ENCODE measurements around the gene STRN.
"Not testable (repeated sequence)": the region's sequence is repeated elsewhere in the genome, so short reads cannot be mapped to it uniquely, and the experiment has no call there.

STRN gene

GRCh38 chr2:36931688-36932087 is 34.6 kb downstream of the STRN start:
- H3K9ac ChIP-seq (ENCODE audit: low read length in 2 of 2); H3K4me1 ChIP-seq (ENCODE audit: control insufficient read depth, insufficient read depth, low read length); H3K9me3 ChIP-seq (ENCODE audit: control insufficient read depth in 2 of 2, low read length in 2 of 2); H3K36me3 ChIP-seq (ENCODE audit: control insufficient read depth in 2 of 2, insufficient read depth in 2 of 2, low read length in 2 of 2); H3K4me3 ChIP-seq (ENCODE audit: low read length in 2 of 2); H3K27me3 ChIP-seq (ENCODE audit: control insufficient read depth in 1 of 2, insufficient read depth in 2 of 2, low read length in 2 of 2); H3K27ac ChIP-seq (ENCODE audit: low read length): not testable (repeated sequence)

GRCh38 chr2:36930787-36931410 is 35.4 kb downstream of the STRN start:
- not testable (repeated sequence) for H3K4me3 ChIP-seq (ENCODE audit: low read length in 2 of 2); H3K9ac ChIP-seq (ENCODE audit: low read length in 2 of 2); H3K4me1 ChIP-seq (ENCODE audit: control insufficient read depth, insufficient read depth, low read length); H3K36me3 ChIP-seq (ENCODE audit: control insufficient read depth in 2 of 2, insufficient read depth in 2 of 2, low read length in 2 of 2); H3K27ac ChIP-seq (ENCODE audit: low read length); H3K9me3 ChIP-seq (ENCODE audit: control insufficient read depth in 2 of 2, low read length in 2 of 2); H3K27me3 ChIP-seq (ENCODE audit: control insufficient read depth in 1 of 2, insufficient read depth in 2 of 2, low read length in 2 of 2)

DNA sequence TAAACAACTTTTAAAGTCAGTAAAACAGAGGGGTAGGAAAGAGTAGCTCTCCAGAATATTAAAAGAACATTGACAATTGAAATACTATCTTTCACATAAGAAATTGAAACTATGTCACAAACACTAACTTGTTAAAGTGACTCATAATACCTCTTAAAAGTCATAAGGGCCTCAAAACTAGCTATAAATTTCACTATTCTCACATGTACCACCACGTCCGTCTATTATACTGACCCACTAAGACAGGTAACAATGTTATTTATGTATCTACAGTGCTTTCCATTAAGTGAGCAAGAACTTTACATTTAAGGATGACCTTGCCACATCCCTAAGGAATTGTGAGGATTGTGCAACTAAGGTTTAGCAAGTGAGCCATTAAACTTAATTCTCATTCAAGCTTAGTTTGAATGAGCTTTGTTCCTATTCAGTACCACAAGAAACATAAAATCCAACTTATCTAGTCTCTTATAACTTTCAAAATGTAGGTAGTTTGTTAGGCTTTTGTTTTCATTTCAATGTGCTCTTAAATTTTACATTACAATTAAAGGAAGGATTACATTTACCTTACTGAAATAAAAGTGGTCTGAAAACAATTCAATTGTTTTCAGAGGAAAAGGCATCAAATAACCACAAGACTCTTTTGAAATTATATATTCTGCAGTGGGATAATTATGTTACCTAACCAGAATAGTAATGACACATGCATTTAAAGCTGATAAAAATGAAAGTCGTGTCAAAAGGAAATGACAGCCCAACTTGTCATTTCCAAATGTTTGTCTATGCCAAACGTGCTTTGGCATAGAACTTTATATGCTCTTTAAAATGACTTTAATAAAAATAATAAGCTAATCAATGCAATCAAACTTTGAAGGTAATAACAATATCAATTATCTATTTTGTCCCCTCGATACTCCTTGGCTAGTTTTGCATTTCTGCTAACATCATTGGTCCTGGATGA is 39.9 kb downstream of the STRN start:
- not testable (repeated sequence) for H3K4me1 ChIP-seq (ENCODE audit: control insufficient read depth, insufficient read depth, low read length); H3K36me3 ChIP-seq (ENCODE audit: control insufficient read depth in 2 of 2, insufficient read depth in 2 of 2, low read length in 2 of 2); H3K27ac ChIP-seq (ENCODE audit: low read length); H3K9me3 ChIP-seq (ENCODE audit: control insufficient read depth in 2 of 2, low read length in 2 of 2); H3K9ac ChIP-seq (ENCODE audit: low read length in 2 of 2); H3K4me3 ChIP-seq (ENCODE audit: low read length in 2 of 2); H3K27me3 ChIP-seq (ENCODE audit: control insufficient read depth in 1 of 2, insufficient read depth in 2 of 2, low read length in 2 of 2)

- H3K4me1 ChIP-seq (ENCODE audit: control insufficient read depth, insufficient read depth, low read length) = not testable (repeated sequence)
These were observed 43.7 kb downstream of the STRN start for GRCh38 chr2:36922629-36923028.

DNA sequence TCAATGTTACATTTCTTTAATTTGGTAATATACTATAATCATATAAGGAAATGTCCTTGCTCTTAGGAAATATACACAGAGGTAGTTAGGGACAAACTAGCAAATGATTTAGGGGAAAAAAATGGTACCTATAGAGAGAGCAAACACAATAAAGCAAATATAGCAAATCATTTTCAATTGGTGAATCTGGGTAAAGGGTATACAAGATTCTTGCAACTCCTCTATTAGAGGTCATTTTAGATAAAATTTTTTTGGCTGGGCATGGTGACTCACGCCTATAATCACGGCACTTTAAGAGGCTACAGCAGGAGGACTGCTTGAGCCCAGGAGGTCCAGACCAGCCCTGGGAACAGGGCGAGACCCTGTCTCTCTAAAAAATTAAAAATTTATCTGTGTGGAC is 44.4 kb downstream of the STRN start:
- Histone ChIP-seq H3K36me3 (ENCODE audit: control insufficient read depth in 2 of 2, insufficient read depth in 2 of 2, low read length in 2 of 2) (no peaks in the 10 kb centered on the region), H3K4me1 (ENCODE audit: control insufficient read depth, insufficient read depth, low read length) (no peaks in the 10 kb centered on the region), H3K27me3 (ENCODE audit: control insufficient read depth in 1 of 2, insufficient read depth in 2 of 2, low read length in 2 of 2) (no peaks in the 10 kb centered on the region), H3K9me3 (ENCODE audit: control insufficient read depth in 2 of 2, low read length in 2 of 2) (no peaks in the 10 kb centered on the region), H3K9ac (ENCODE audit: low read length in 2 of 2) (no peak overlapping the region), H3K27ac (ENCODE audit: low read length) (no peak overlapping the region), H3K4me3 (ENCODE audit: low read length in 2 of 2) (no peak overlapping the region)

More at GRCh38 chr2:36922629-36923028, 43.7 kb downstream of the STRN start:
- H3K27ac ChIP-seq (ENCODE audit: low read length); H3K9me3 ChIP-seq (ENCODE audit: control insufficient read depth in 2 of 2, low read length in 2 of 2); H3K27me3 ChIP-seq (ENCODE audit: control insufficient read depth in 1 of 2, insufficient read depth in 2 of 2, low read length in 2 of 2); H3K9ac ChIP-seq (ENCODE audit: low read length in 2 of 2); H3K4me3 ChIP-seq (ENCODE audit: low read length in 2 of 2); H3K36me3 ChIP-seq (ENCODE audit: control insufficient read depth in 2 of 2, insufficient read depth in 2 of 2, low read length in 2 of 2): not testable (repeated sequence)

GRCh38 chr2:36919041-36919837 is 47.1 kb downstream of the STRN start:
- Histone ChIP-seq H3K27ac (ENCODE audit: low read length) (no peak overlapping the region), H3K4me3 (ENCODE audit: low read length in 2 of 2) (no peak overlapping the region), H3K9me3 (ENCODE audit: control insufficient read depth in 2 of 2, low read length in 2 of 2) (no peaks in the 10 kb centered on the region), H3K36me3 (ENCODE audit: control insufficient read depth in 2 of 2, insufficient read depth in 2 of 2, low read length in 2 of 2) (peaks cover 0 to 3% of the 10 kb centered on the region in 2 donors), H3K27me3 (ENCODE audit: control insufficient read depth in 1 of 2, insufficient read depth in 2 of 2, low read length in 2 of 2) (no peaks in the 10 kb centered on the region), H3K4me1 (ENCODE audit: control insufficient read depth, insufficient read depth, low read length) (no peaks in the 10 kb centered on the region), H3K9ac (ENCODE audit: low read length in 2 of 2) (no peak overlapping the region)

DNA sequence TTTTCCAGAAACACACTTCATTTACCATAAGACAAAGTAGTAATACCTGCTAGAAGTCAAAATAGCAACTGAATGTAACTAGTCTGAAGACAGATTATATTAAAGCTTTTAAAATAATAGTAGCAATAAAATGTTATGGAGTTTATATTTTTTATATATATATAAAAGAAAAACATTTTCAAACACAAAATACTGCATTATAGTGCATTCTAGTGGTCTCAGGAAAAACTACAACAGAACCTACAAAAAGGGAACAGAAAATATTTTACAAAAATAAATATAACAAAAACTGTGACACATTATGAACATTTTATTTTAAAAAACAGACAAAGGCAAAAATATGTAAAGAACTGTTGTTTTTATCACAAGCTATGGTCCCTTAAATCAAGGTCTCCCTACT is 48.0 kb downstream of the STRN start:
- Histone ChIP-seq H3K27ac (ENCODE audit: low read length) (no peak overlapping the region), H3K4me1 (ENCODE audit: control insufficient read depth, insufficient read depth, low read length) (no peaks in the 10 kb centered on the region), H3K36me3 (ENCODE audit: control insufficient read depth in 2 of 2, insufficient read depth in 2 of 2, low read length in 2 of 2) (peaks cover 0 to 3% of the 10 kb centered on the region in 2 donors), H3K9ac (ENCODE audit: low read length in 2 of 2) (no peak overlapping the region), H3K9me3 (ENCODE audit: control insufficient read depth in 2 of 2, low read length in 2 of 2) (no peaks in the 10 kb centered on the region), H3K4me3 (ENCODE audit: low read length in 2 of 2) (no peak overlapping the region), H3K27me3 (ENCODE audit: control insufficient read depth in 1 of 2, insufficient read depth in 2 of 2, low read length in 2 of 2) (no peaks in the 10 kb centered on the region)

DNA sequence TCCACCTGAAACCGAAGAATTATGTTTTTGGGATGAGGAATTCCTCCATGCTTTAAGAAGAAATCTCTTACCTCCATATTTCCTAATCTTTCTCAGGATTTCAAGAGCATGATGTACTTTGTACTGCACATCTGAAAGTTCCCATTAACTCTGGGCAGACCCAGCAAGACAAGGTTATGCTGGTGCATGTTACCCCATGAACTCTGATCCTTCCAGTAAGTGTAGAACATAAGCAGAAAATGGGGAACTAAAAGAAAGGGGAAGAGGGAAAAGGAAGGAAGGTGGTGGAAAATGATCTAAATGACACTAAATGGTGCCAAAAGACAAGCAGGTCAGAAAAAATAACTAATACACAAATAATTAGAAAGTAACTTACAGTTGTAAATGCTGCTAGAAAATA is 50.7 kb downstream of the STRN start:
- H3K27ac ChIP-seq (ENCODE audit: low read length) = no peak overlapping the region

DNA sequence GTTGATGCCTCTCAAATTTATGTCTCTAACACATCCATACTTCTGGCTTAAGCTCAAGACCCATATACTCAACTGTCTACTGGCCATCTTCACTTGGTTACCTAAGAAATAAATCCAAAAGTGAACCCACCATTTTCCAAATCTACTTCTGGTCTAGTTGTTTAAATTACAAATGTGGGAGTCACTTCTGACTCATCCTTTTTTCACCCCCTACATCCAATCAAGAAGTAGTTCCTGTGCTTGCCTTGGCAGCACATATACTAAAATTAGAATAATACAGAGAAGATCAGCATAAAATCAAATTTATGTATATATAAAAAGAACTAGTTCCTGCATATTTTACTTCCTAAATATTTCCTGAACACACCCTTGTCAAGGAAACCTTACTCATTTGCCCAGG is 53.6 kb downstream of the STRN start:
- H3K27ac ChIP-seq (ENCODE audit: low read length) = no peak overlapping the region

More for the DNA sequence above, 50.7 kb downstream of the STRN start:
- H3K4me1 ChIP-seq (ENCODE audit: control insufficient read depth, insufficient read depth, low read length) = no peaks in the 10 kb centered on the region
- H3K9ac ChIP-seq (ENCODE audit: low read length in 2 of 2) = no peak overlapping the region
- no peaks in the 10 kb centered on the region for H3K27me3 ChIP-seq (ENCODE audit: control insufficient read depth in 1 of 2, insufficient read depth in 2 of 2, low read length in 2 of 2)
- no peaks in the 10 kb centered on the region for H3K9me3 ChIP-seq (ENCODE audit: control insufficient read depth in 2 of 2, low read length in 2 of 2)
- H3K4me3 ChIP-seq (ENCODE audit: low read length in 2 of 2) = no peak overlapping the region
- peaks cover 2 to 9% of the 10 kb centered on the region in 2 donors for H3K36me3 ChIP-seq (ENCODE audit: control insufficient read depth in 2 of 2, insufficient read depth in 2 of 2, low read length in 2 of 2)

GRCh38 chr2:36911012-36911411 is 55.3 kb downstream of the STRN start:
- Histone ChIP-seq H3K36me3 (ENCODE audit: control insufficient read depth in 2 of 2, insufficient read depth in 2 of 2, low read length in 2 of 2) (peaks cover 2 to 9% of the 10 kb centered on the region in 2 donors), H3K27me3 (ENCODE audit: control insufficient read depth in 1 of 2, insufficient read depth in 2 of 2, low read length in 2 of 2) (no peaks in the 10 kb centered on the region), H3K9ac (ENCODE audit: low read length in 2 of 2) (no peak overlapping the region), H3K27ac (ENCODE audit: low read length) (no peak overlapping the region), H3K4me3 (ENCODE audit: low read length in 2 of 2) (no peak overlapping the region), H3K4me1 (ENCODE audit: control insufficient read depth, insufficient read depth, low read length) (no peaks in the 10 kb centered on the region), H3K9me3 (ENCODE audit: control insufficient read depth in 2 of 2, low read length in 2 of 2) (no peaks in the 10 kb centered on the region)

More for the DNA sequence above, 53.6 kb downstream of the STRN start:
- no peaks in the 10 kb centered on the region for H3K27me3 ChIP-seq (ENCODE audit: control insufficient read depth in 1 of 2, insufficient read depth in 2 of 2, low read length in 2 of 2)
- H3K4me3 ChIP-seq (ENCODE audit: low read length in 2 of 2) = no peak overlapping the region
- no peaks in the 10 kb centered on the region for H3K9me3 ChIP-seq (ENCODE audit: control insufficient read depth in 2 of 2, low read length in 2 of 2)
- H3K36me3 ChIP-seq (ENCODE audit: control insufficient read depth in 2 of 2, insufficient read depth in 2 of 2, low read length in 2 of 2) = peaks cover 2 to 9% of the 10 kb centered on the region in 2 donors
- no peak overlapping the region for H3K9ac ChIP-seq (ENCODE audit: low read length in 2 of 2)
- H3K4me1 ChIP-seq (ENCODE audit: control insufficient read depth, insufficient read depth, low read length) = no peaks in the 10 kb centered on the region
